ENCODE results near the gene SPON1. TPM values are rescaled to one million over a fixed set of nuclear protein-coding genes. Genes with fewer than 3 reads are reported as not detected.

Gene SPON1
- total RNA-seq, 1 experiment from 2014 or later: 0.10 TPM

GRCh38 chr11:14229472-14229871, 266.9 kb downstream of the SPON1 start:
- no peak for DNase-seq (ENCODE audit: low read depth, low spot score)
- TF ChIP-seq, protein P1, sequence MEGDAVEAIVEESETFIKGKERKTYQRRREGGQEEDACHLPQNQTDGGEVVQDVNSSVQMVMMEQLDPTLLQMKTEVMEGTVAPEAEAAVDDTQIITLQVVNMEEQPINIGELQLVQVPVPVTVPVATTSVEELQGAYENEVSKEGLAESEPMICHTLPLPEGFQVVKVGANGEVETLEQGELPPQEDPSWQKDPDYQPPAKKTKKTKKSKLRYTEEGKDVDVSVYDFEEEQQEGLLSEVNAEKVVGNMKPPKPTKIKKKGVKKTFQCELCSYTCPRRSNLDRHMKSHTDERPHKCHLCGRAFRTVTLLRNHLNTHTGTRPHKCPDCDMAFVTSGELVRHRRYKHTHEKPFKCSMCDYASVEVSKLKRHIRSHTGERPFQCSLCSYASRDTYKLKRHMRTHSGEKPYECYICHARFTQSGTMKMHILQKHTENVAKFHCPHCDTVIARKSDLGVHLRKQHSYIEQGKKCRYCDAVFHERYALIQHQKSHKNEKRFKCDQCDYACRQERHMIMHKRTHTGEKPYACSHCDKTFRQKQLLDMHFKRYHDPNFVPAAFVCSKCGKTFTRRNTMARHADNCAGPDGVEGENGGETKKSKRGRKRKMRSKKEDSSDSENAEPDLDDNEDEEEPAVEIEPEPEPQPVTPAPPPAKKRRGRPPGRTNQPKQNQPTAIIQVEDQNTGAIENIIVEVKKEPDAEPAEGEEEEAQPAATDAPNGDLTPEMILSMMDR (IDR thresholded peaks at IDR 0.05): no peak
- CTCF ChIA-PET: no interaction called here
- intact Hi-C loops (cut with micrococcal nuclease; ENCODE audit: unreplicated experiment): no loop called here
- POLR2A ChIA-PET: no interaction called here
- Histone ChIP-seq H3K9me3 (ENCODE audit: control insufficient read depth, insufficient read depth, low read depth, low read length) (no peaks in the 10 kb centered on the region), H3K27me3 (ENCODE audit: control insufficient read depth, insufficient read depth, low read length) (peaks cover 21% of the 10 kb centered on the region), H3K4me1 (ENCODE audit: control insufficient read depth, insufficient read depth, low read length) (no peaks in the 10 kb centered on the region), H3K4me3 (ENCODE audit: low read depth in 2 of 2, low read length in 2 of 2) (no peak overlapping the region), H3K36me3 (ENCODE audit: control insufficient read depth, insufficient read depth, low read length) (no peaks in the 10 kb centered on the region), H3K27ac (ENCODE audit: low read length) (no peak overlapping the region)
- in situ Hi-C loops (cut with HindIII; ENCODE audit: low pct_unique_long_range_greater_than_20kb, low sequenced_read_pairs): loop anchor here (25.0 kb wide), 1 partner anchor 267 kb away; the partner anchor contains the start of gene SPON1
- BruUV-seq (replicated peaks): no TSS peak
- ATAC-seq: no peak

GRCh38 chr11:14230407-14230806, 267.9 kb downstream of the SPON1 start:
- TF ChIP-seq SIN3A (IDR thresholded peaks at IDR 0.05; ENCODE audit: borderline replicate concordance, insufficient read depth, low read depth, low read length) (no peak), TCF7L2 (IDR thresholded peaks at IDR 0.05; ENCODE audit: low read depth, low read length) (no peak), POLR2AphosphoS5 (IDR thresholded peaks at IDR 0.05; ENCODE audit: low read depth, low read length) (no peak), REST (IDR thresholded peaks at IDR 0.05; ENCODE audit: insufficient read depth in 1 of 2, low read depth in 2 of 2, low read length in 1 of 2) (no peak)
- TF ChIP-seq, protein P1 (IDR thresholded peaks at IDR 0.05): no peak
- H3K4me1 ChIP-seq (ENCODE audit: control insufficient read depth, insufficient read depth, low read length): no peaks in the 10 kb centered on the region
- in situ Hi-C loops (cut with HindIII; ENCODE audit: low pct_unique_long_range_greater_than_20kb, low sequenced_read_pairs) (loop anchor here (25.0 kb wide), 1 partner anchor 268 kb away; the partner anchor contains the start of gene SPON1), intact Hi-C loops (cut with micrococcal nuclease; ENCODE audit: unreplicated experiment) (no loop called here)
- no peaks in the 10 kb centered on the region for H3K9me3 ChIP-seq (ENCODE audit: control insufficient read depth, insufficient read depth, low read depth, low read length)
- ATAC-seq (no peak), DNase-seq (ENCODE audit: low read depth, low spot score) (no peak)
- ChIA-PET POLR2A (no interaction called here), CTCF (no interaction called here)
- H3K27ac ChIP-seq (ENCODE audit: low read length): no peak overlapping the region
- BruUV-seq (replicated peaks): no TSS peak
- H3K27me3 ChIP-seq (ENCODE audit: control insufficient read depth, insufficient read depth, low read length): peaks cover 22% of the 10 kb centered on the region
- no peak overlapping the region for H3K4me3 ChIP-seq (ENCODE audit: low read depth in 2 of 2, low read length in 2 of 2)
- no peaks in the 10 kb centered on the region for H3K36me3 ChIP-seq (ENCODE audit: control insufficient read depth, insufficient read depth, low read length)
